Pulmonary artery endothelial cell (primary cell): ENCODE data around the gene PLEKHA1. TPM values are rescaled to one million over a fixed set of nuclear protein-coding genes. Genes with fewer than 3 reads are reported as not detected.
A peak's percentile ranks its signal among the peaks of the same experiment; 100 is the strongest.

Source experiments
- DNase-seq: peaks from one replicate; pipeline ENCODE4 v3.0.0-alpha.2; 2011; ENCODE audit warnings: low read depth, low spot score
- total RNA-seq: library from RNA; depleted of rRNA; stranded (reverse); fragments of >200 nt; gene quantifications from 2 replicates; pipeline ENCODE4 v1.2.3, GENCODE V29; 2014

PLEKHA1 gene
- 32.3 and 36.2 TPM in 2 replicates for total RNA-seq

GRCh38 chr10:122374237-122374858, at the start of gene PLEKHA1:
PLEKHA1 (plus strand) TSS chr10:122374708; CDS start chr10:122393201, 18,493 bp downstream.
- DNase-seq, result peak; percentile 81

- DNase-seq, result no peak
Measured at GRCh38 chr10:122325235-122325634, 49.3 kb upstream of the PLEKHA1 start.

- no peak for DNase-seq
Measured at GRCh38 chr10:122326385-122326784, 48.1 kb upstream of the PLEKHA1 start.

- DNase-seq, result no peak
Measured at GRCh38 chr10:122326806-122327205, 47.7 kb upstream of the PLEKHA1 start.

- no peak for DNase-seq
Measured at GRCh38 chr10:122327237-122328206, 47.0 kb upstream of the PLEKHA1 start.

GRCh38 chr10:122328676-122329075, 45.8 kb upstream of the PLEKHA1 start:
- no peak for DNase-seq

- no peak for DNase-seq
Measured at GRCh38 chr10:122329416-122329815, 45.1 kb upstream of the PLEKHA1 start.

GRCh38 chr10:122331100-122331499, 43.4 kb upstream of the PLEKHA1 start:
- DNase-seq, result no peak

- no peak for DNase-seq
Measured at GRCh38 chr10:122331615-122332446, 42.7 kb upstream of the PLEKHA1 start.

- DNase-seq, result no peak
Measured at GRCh38 chr10:122333037-122333436, 41.5 kb upstream of the PLEKHA1 start.

GRCh38 chr10:122336332-122336731, 38.2 kb upstream of the PLEKHA1 start:
- DNase-seq, result no peak

GRCh38 chr10:122336961-122337360, 37.5 kb upstream of the PLEKHA1 start:
- DNase-seq, result no peak

- no peak for DNase-seq
Measured at GRCh38 chr10:122338609-122339441, 35.7 kb upstream of the PLEKHA1 start.

- DNase-seq, result no peak
Measured at GRCh38 chr10:122341141-122341810, 33.2 kb upstream of the PLEKHA1 start.

- no peak for DNase-seq
Measured at GRCh38 chr10:122342293-122343134, 32.0 kb upstream of the PLEKHA1 start.

GRCh38 chr10:122343135-122343800, 31.2 kb upstream of the PLEKHA1 start:
- no peak for DNase-seq

- no peak for DNase-seq
Measured at GRCh38 chr10:122343936-122344335, 30.6 kb upstream of the PLEKHA1 start.

- DNase-seq, result no peak
Measured at GRCh38 chr10:122344741-122345258, 29.7 kb upstream of the PLEKHA1 start.
